Measurements from ENCODE around the gene PDIA5. TPM values are rescaled to one million over a fixed set of nuclear protein-coding genes. Genes with fewer than 3 reads are reported as not detected.

The PDIA5 gene
- total RNA-seq, 1 experiment from 2014 or later = 53.6 TPM

- no peak for TF ChIP-seq POLR2AphosphoS5 (IDR thresholded peaks at IDR 0.05; ENCODE audit: low read depth, low read length)
- no peak for TF ChIP-seq SIN3A (IDR thresholded peaks at IDR 0.05; ENCODE audit: borderline replicate concordance, insufficient read depth, low read depth, low read length)
- no peak for TF ChIP-seq TCF7L2 (IDR thresholded peaks at IDR 0.05; ENCODE audit: low read depth, low read length)
- no peak for TF ChIP-seq CTCF (IDR thresholded peaks at IDR 0.05)
- no peak for TF ChIP-seq REST (IDR thresholded peaks at IDR 0.05; ENCODE audit: insufficient read depth in 1 of 2, low read depth in 2 of 2, low read length in 1 of 2)
- no peak for ATAC-seq
- in situ Hi-C loops (cut with HindIII; ENCODE audit: low pct_unique_long_range_greater_than_20kb, low sequenced_read_pairs) = no loop called here
- intact Hi-C loops (cut with micrococcal nuclease; ENCODE audit: unreplicated experiment) = no loop called here
- no peaks in the 10 kb centered on the region for H3K27me3 ChIP-seq (ENCODE audit: control insufficient read depth, insufficient read depth, low read length)
- H3K4me1 ChIP-seq (ENCODE audit: control insufficient read depth, insufficient read depth, low read length) = no peaks in the 10 kb centered on the region
- H3K4me3 ChIP-seq (ENCODE audit: low read depth in 2 of 2, low read length in 2 of 2) = no peak overlapping the region
- no peak for DNase-seq (ENCODE audit: low read depth, low spot score)
- H3K27ac ChIP-seq (ENCODE audit: low read length) = no peak overlapping the region
- no peaks in the 10 kb centered on the region for H3K36me3 ChIP-seq (ENCODE audit: control insufficient read depth, insufficient read depth, low read length)
- POLR2A ChIA-PET = no interaction called here
- H3K9me3 ChIP-seq (ENCODE audit: control insufficient read depth, insufficient read depth, low read depth, low read length) = no peaks in the 10 kb centered on the region
- CTCF ChIA-PET = no interaction called here
- no TSS peak for BruUV-seq (replicated peaks)
Observed at GRCh38 chr3:123063034-123063433, 3.8 kb upstream of the PDIA5 start.

- no TSS peak for BruUV-seq (replicated peaks)
- TF ChIP-seq POLR2AphosphoS5 (IDR thresholded peaks at IDR 0.05; ENCODE audit: low read depth, low read length) (no peak), CTCF (IDR thresholded peaks at IDR 0.05) (no peak), REST (IDR thresholded peaks at IDR 0.05; ENCODE audit: insufficient read depth in 1 of 2, low read depth in 2 of 2, low read length in 1 of 2) (no peak), SIN3A (IDR thresholded peaks at IDR 0.05; ENCODE audit: borderline replicate concordance, insufficient read depth, low read depth, low read length) (no peak), TCF7L2 (IDR thresholded peaks at IDR 0.05; ENCODE audit: low read depth, low read length) (no peak)
- no peaks in the 10 kb centered on the region for H3K36me3 ChIP-seq (ENCODE audit: control insufficient read depth, insufficient read depth, low read length)
- ATAC-seq (no peak), DNase-seq (ENCODE audit: low read depth, low spot score) (no peak)
- in situ Hi-C loops (cut with HindIII; ENCODE audit: low pct_unique_long_range_greater_than_20kb, low sequenced_read_pairs) (no loop called here), intact Hi-C loops (cut with micrococcal nuclease; ENCODE audit: unreplicated experiment) (no loop called here)
- ChIA-PET POLR2A (no interaction called here), CTCF (no interaction called here)
- H3K4me3 ChIP-seq (ENCODE audit: low read depth in 2 of 2, low read length in 2 of 2) = no peak overlapping the region
- H3K27me3 ChIP-seq (ENCODE audit: control insufficient read depth, insufficient read depth, low read length) = no peaks in the 10 kb centered on the region
- H3K4me1 ChIP-seq (ENCODE audit: control insufficient read depth, insufficient read depth, low read length) = peaks cover 13% of the 10 kb centered on the region
- no peaks in the 10 kb centered on the region for H3K9me3 ChIP-seq (ENCODE audit: control insufficient read depth, insufficient read depth, low read depth, low read length)
- H3K27ac ChIP-seq (ENCODE audit: low read length) = no peak overlapping the region
Observed at GRCh38 chr3:123064506-123064905, 2.3 kb upstream of the PDIA5 start.
